ENCODE results near the gene ADARB2. TPM values are rescaled to one million over a fixed set of nuclear protein-coding genes. Genes with fewer than 3 reads are reported as not detected.

Gene ADARB2
- total and polyA plus RNA-seq, 10 of the 15 experiments (the other 5 are each of a cell fraction or from before 2014, with no cell fraction given), result 0.02 to 4.1 (median 0.76) TPM

GRCh38 chr10:1128649-1129048 lies 608.7 kb downstream of the ADARB2 start:
- BruUV-seq (replicated peaks), result no TSS peak
- H3K27me3 ChIP-seq (replicated peaks in 1 of 2; ENCODE audit: control insufficient read depth in 2 of 2, insufficient read depth in 2 of 2, low read length in 1 of 2), result no peaks in the 10 kb centered on the region
- no peak for FAIRE-seq
- H3K9me3 ChIP-seq (replicated peaks; ENCODE audit: control insufficient read depth, insufficient read depth, low read length), result no peaks in the 10 kb centered on the region
- H3K4me3 ChIP-seq, result no peak overlapping the region
- CTCF ChIA-PET, result no interaction called here
- H3K4me2 ChIP-seq (ENCODE audit: control insufficient read depth, insufficient read depth), result no peak overlapping the region
- SMC1A ChIA-PET (ENCODE audit: uncharacterized antibody, unreplicated experiment), result no interaction called here
- 98% methylated on average over 21 of the region's 21 CpGs for WGBS (ENCODE audit: insufficient coverage, insufficient replicate concordance, low lambda C conversion rate, missing lambda C conversion rate)
- H3K36me3 ChIP-seq (ENCODE audit: control insufficient read depth in 2 of 2, insufficient read depth in 2 of 2, low read length in 1 of 2), result peaks cover 23 to 24% of the 10 kb centered on the region in 2 experiments
- in situ Hi-C loops (cut with MboI), result no loop called here
- no peaks in the 10 kb centered on the region for H3K4me1 ChIP-seq (ENCODE audit: control insufficient read depth, insufficient read depth, low read length)
- no peak for DNase-seq (ENCODE audit: low read depth, low spot score)
- no peak for ATAC-seq
- no peak overlapping the region for H3K27ac ChIP-seq (ENCODE audit: control insufficient read depth, insufficient read depth)
- H4K20me1 ChIP-seq (ENCODE audit: control insufficient read depth, insufficient read depth), result no peaks in the 10 kb centered on the region
- no peak for TF ChIP-seq FOS (IDR thresholded peaks at IDR 0.05; ENCODE audit: borderline replicate concordance, extremely low read depth, insufficient read length)
- peak; percentile 64 for TF ChIP-seq BCL3 (IDR thresholded peaks at IDR 0.05; ENCODE audit: borderline replicate concordance, insufficient read depth, low read depth, low read length, poor library complexity, severe bottlenecking)
- TF ChIP-seq CBFB (IDR thresholded peaks at IDR 0.05; ENCODE audit: low read depth), result no peak
- no peaks in the 10 kb centered on the region for H3K79me2 ChIP-seq (ENCODE audit: control insufficient read depth, insufficient read depth, low read length)
- H3K9ac ChIP-seq (ENCODE audit: control insufficient read depth, insufficient read depth, low read length), result no peak overlapping the region
- intact Hi-C loops (cut with micrococcal nuclease; ENCODE audit: unreplicated experiment), result no loop called here
- RAD21 ChIA-PET (ENCODE audit: unreplicated experiment), result interaction anchor here (0.7 kb wide), 1 partner anchor 43 kb away, joined by 3 read pairs; no protein-coding TSS in a partner anchor
- POLR2A ChIA-PET, result no interaction called here
- no peak overlapping the region for H2AFZ ChIP-seq (ENCODE audit: control insufficient read depth, low read depth, low read length)

GRCh38 chr10:1128115-1128514 lies 609.2 kb downstream of the ADARB2 start:
- DNase-seq (ENCODE audit: low read depth, low spot score), result no peak
- H3K9ac ChIP-seq (ENCODE audit: control insufficient read depth, insufficient read depth, low read length), result no peak overlapping the region
- RAD21 ChIA-PET (ENCODE audit: unreplicated experiment), result interaction anchor here (0.7 kb wide), 1 partner anchor 43 kb away, joined by 3 read pairs; no protein-coding TSS in a partner anchor
- no peaks in the 10 kb centered on the region for H3K27me3 ChIP-seq (replicated peaks in 1 of 2; ENCODE audit: control insufficient read depth in 2 of 2, insufficient read depth in 2 of 2, low read length in 1 of 2)
- SMC1A ChIA-PET (ENCODE audit: uncharacterized antibody, unreplicated experiment), result no interaction called here
- no TSS peak for BruUV-seq (replicated peaks)
- CTCF ChIA-PET, result no interaction called here
- H3K4me3 ChIP-seq, result no peak overlapping the region
- no peak overlapping the region for H3K4me2 ChIP-seq (ENCODE audit: control insufficient read depth, insufficient read depth)
- no peak for FAIRE-seq
- peaks cover 23 to 28% of the 10 kb centered on the region in 2 experiments for H3K36me3 ChIP-seq (ENCODE audit: control insufficient read depth in 2 of 2, insufficient read depth in 2 of 2, low read length in 1 of 2)
- H3K27ac ChIP-seq (ENCODE audit: control insufficient read depth, insufficient read depth), result no peak overlapping the region
- no peaks in the 10 kb centered on the region for H3K79me2 ChIP-seq (ENCODE audit: control insufficient read depth, insufficient read depth, low read length)
- H2AFZ ChIP-seq (ENCODE audit: control insufficient read depth, low read depth, low read length), result no peak overlapping the region
- in situ Hi-C loops (cut with MboI) (no loop called here), intact Hi-C loops (cut with micrococcal nuclease; ENCODE audit: unreplicated experiment) (no loop called here)
- POLR2A ChIA-PET, result no interaction called here
- no peak for ATAC-seq
- no peaks in the 10 kb centered on the region for H3K4me1 ChIP-seq (ENCODE audit: control insufficient read depth, insufficient read depth, low read length)
- no peaks in the 10 kb centered on the region for H3K9me3 ChIP-seq (replicated peaks; ENCODE audit: control insufficient read depth, insufficient read depth, low read length)
- no peaks in the 10 kb centered on the region for H4K20me1 ChIP-seq (ENCODE audit: control insufficient read depth, insufficient read depth)
- 68% methylated on average over 2 of the region's 2 CpGs for WGBS (ENCODE audit: insufficient coverage, insufficient replicate concordance, low lambda C conversion rate, missing lambda C conversion rate)
- TF ChIP-seq HCFC1 (IDR thresholded peaks at IDR 0.05; ENCODE audit: low read length), result no peak
- TF ChIP-seq EED (IDR thresholded peaks at IDR 0.05; ENCODE audit: low read depth), result no peak
- no peak for TF ChIP-seq JUNB (IDR thresholded peaks at IDR 0.05)
- no peak for TF ChIP-seq EZH2 (IDR thresholded peaks at IDR 0.05; ENCODE audit: borderline replicate concordance, control insufficient read depth, low read depth, low read length)
- no peak for TF ChIP-seq SREBF2 (IDR thresholded peaks at IDR 0.05; ENCODE audit: low read length)
- TF ChIP-seq KAT2A (conservative IDR thresholded peaks at IDR 0.05; ENCODE audit: control insufficient read depth, low read depth, low read length), result no peak
- no peak for TF ChIP-seq NR2F1 (conservative IDR thresholded peaks at IDR 0.05)
- TF ChIP-seq BMI1 (IDR thresholded peaks at IDR 0.05; ENCODE audit: borderline replicate concordance), result no peak
- no peak for TF ChIP-seq TBL1XR1 (IDR thresholded peaks at IDR 0.05; ENCODE audit: low read depth, low read length)
- TF ChIP-seq CTCF (IDR thresholded peaks at IDR 0.05 in 2 of 3, conservative IDR thresholded peaks at IDR 0.05 in 1 of 3; ENCODE audit: control insufficient read depth in 2 of 3, extremely low read depth in 1 of 3, insufficient read depth in 1 of 3, low read depth in 3 of 3, low read length in 3 of 3), result no peak
- no peak for TF ChIP-seq CBX5 (IDR thresholded peaks at IDR 0.05; ENCODE audit: low read depth)
- no peak for TF ChIP-seq RCOR1 (conservative IDR thresholded peaks at IDR 0.05; ENCODE audit: low read depth, low read length)

Measured in GM12878 (cell line).